WTC11 (cell line): ENCODE results near the gene ANKRD11. TPM values are rescaled to one million over a fixed set of nuclear protein-coding genes. Genes with fewer than 3 reads are reported as not detected.
"Not testable (repeated sequence)": the region's sequence is repeated elsewhere in the genome, so short reads cannot be mapped to it uniquely, and the experiment has no call there.

Experiments used
- ATAC-seq: fragments of 200-7000 bp; cut with Tn5 transposase; 2 replicates; pipeline ENCODE4 v1.10.0; 2021; ENCODE audit warnings: mild to moderate bottlenecking, moderate library complexity
- CTCF ChIA-PET: fragments of 300-600 bp; sonication (Branson Sonifier 250); formaldehyde crosslinking; loops from one replicate; lab custom pipeline; 2021; ENCODE audit warnings: antibody characterized with exemption; lab: Charles Lee
- POLR2A ChIA-PET: fragments of 350-600 bp; sonication (Branson Sonifier 250); formaldehyde crosslinking; loops from one replicate; lab custom pipeline; 2021; ENCODE audit warnings: antibody characterized with exemption; lab: Charles Lee
- DNase-seq: peaks from one replicate; pipeline ENCODE4 v3.0.0; 2021; ENCODE audit warnings: low spot score
- H3K27ac Mint-ChIP-seq: 2 replicates; pipeline ENCODE4 v1.8.0; 2021; ENCODE audit warnings: mixed read lengths
- H3K27me3 Mint-ChIP-seq: 2 replicates; pipeline ENCODE4 v1.8.0; 2021; ENCODE audit warnings: low read depth, mild to moderate bottlenecking, moderate library complexity, mixed read lengths
- H3K36me3 Mint-ChIP-seq: 2 replicates; pipeline ENCODE4 v1.8.0; 2021; ENCODE audit warnings: mixed read lengths
- H3K4me1 Mint-ChIP-seq: 2 replicates; pipeline ENCODE4 v1.8.0; 2022; ENCODE audit warnings: mixed read lengths
- H3K4me3 Mint-ChIP-seq: 2 replicates; pipeline ENCODE4 v1.8.0; 2021; ENCODE audit warnings: mild to moderate bottlenecking, moderate library complexity, mixed read lengths
- H3K9me3 Mint-ChIP-seq: 2 replicates; pipeline ENCODE4 v1.8.0; 2021; ENCODE audit warnings: mixed read lengths
- ELF4 ChIP-seq: sonication (generic); formaldehyde crosslinking; IDR thresholded peaks from 2 replicates; pipeline ENCODE4 v1.8.1; 2022; ENCODE audit warnings: low read depth, mild to moderate bottlenecking, moderate library complexity, missing genetic modification reagents
- EMX1 ChIP-seq: fragments of 250-450 bp; sonication (Bioruptor Pico); IDR thresholded peaks from 2 replicates; pipeline ENCODE4 v1.8.0; 2021; ENCODE audit warnings: mild to moderate bottlenecking
- JAZF1 ChIP-seq: fragments of 250-450 bp; sonication (Bioruptor Pico); IDR thresholded peaks from 2 replicates; pipeline ENCODE4 v1.9.0; 2021; ENCODE audit warnings: moderate library complexity, mild to moderate bottlenecking, inconsistent platforms
- NFE2L1 ChIP-seq: sonication (generic); formaldehyde crosslinking; IDR thresholded peaks from 2 replicates; pipeline ENCODE4 v1.8.1; 2023; ENCODE audit warnings: missing genetic modification reagents
- RELA ChIP-seq: sonication (generic); formaldehyde crosslinking; IDR thresholded peaks from 2 replicates; pipeline ENCODE4 v1.8.1; 2022; ENCODE audit warnings: missing genetic modification reagents, mild to moderate bottlenecking, borderline replicate concordance
- SMAD3 ChIP-seq: sonication (generic); formaldehyde crosslinking; IDR thresholded peaks from 2 replicates; pipeline ENCODE4 v1.8.0; 2022; ENCODE audit warnings: missing genetic modification reagents, mild to moderate bottlenecking, borderline replicate concordance
- SOX15 ChIP-seq: fragments of 250-450 bp; sonication (Bioruptor Pico); IDR thresholded peaks from 2 replicates; pipeline ENCODE4 v1.9.0; 2021; ENCODE audit warnings: mild to moderate bottlenecking
- ZNF121 ChIP-seq: sonication (generic); formaldehyde crosslinking; IDR thresholded peaks from 2 replicates; pipeline ENCODE4 v1.8.0; 2023; ENCODE audit warnings: missing genetic modification reagents
- ZNF263 ChIP-seq: sonication (generic); formaldehyde crosslinking; IDR thresholded peaks from 2 replicates; pipeline ENCODE4 v1.8.1; 2022; ENCODE audit warnings: low read depth, mild to moderate bottlenecking, moderate library complexity, missing genetic modification reagents
- ZNF416 ChIP-seq: fragments of 250-450 bp; sonication (Bioruptor Pico); IDR thresholded peaks from 2 replicates; pipeline ENCODE4 v1.9.0; 2021; ENCODE audit warnings: mild to moderate bottlenecking, inconsistent platforms
- total RNA-seq: library from RNA; stranded (reverse); gene quantifications from 3 replicates; pipeline ENCODE4 v1.2.3, GENCODE V29; 2021
- TF ChIP-seq, protein P1 (sequence below): sonication (generic); formaldehyde crosslinking; conservative IDR thresholded peaks from 2 replicates; pipeline ENCODE4 v1.8.1; 2022; ENCODE audit warnings: mild to moderate bottlenecking, missing genetic modification reagents
- TF ChIP-seq, protein P2 (sequence below): fragments of 250-450 bp; sonication (Bioruptor Pico); IDR thresholded peaks from 2 replicates; pipeline ENCODE4 v1.9.0; 2021; ENCODE audit warnings: mild to moderate bottlenecking, borderline replicate concordance
- TF ChIP-seq, protein P3 (sequence below): sonication (generic); formaldehyde crosslinking; IDR thresholded peaks from 2 replicates; pipeline ENCODE4 v1.8.0; 2022; ENCODE audit warnings: missing genetic modification reagents
- TF ChIP-seq, protein P4 (sequence below): fragments of 250-450 bp; sonication (Bioruptor Pico); IDR thresholded peaks from 2 replicates; pipeline ENCODE4 v1.9.0; 2021; ENCODE audit warnings: mild to moderate bottlenecking

ANKRD11 gene
- total RNA-seq, 1 experiment from 2014 or later = 184 TPM

DNA sequence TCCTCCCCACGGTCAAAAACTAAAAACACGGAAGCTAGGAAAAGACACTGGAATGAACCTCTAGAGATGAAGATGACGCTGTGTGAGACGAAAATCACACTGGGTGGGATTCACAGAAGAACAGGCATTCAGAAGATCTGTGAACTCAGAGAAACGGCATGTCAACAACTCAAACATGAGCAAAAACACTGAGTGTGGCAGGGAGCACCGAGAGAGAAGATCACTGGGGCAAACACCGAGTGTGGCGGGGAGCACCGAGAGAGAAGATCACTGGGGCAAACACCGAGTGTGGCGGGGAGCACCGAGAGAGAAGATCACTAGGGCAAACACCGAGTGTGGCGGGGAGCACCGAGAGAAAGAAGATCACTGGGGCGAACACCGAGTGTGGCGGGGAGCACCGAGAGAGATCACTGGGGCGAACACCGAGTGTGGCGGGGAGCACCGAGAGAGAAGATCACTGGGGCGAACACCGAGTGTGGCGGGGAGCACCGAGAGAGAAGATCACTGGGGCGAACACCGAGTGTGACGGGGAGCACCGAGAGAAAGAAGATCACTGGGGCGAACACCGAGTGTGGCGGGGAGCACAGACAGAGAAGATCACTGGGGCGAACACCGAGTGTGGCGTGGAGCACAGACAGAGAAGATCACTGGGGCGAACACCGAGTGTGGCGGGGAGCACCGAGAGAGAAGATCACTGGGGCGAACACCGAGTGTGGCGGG, 100.7 kb downstream of the ANKRD11 start:
- CTCF ChIA-PET, H3K4me3 Mint-ChIP-seq, ATAC-seq, H3K9me3 Mint-ChIP-seq, POLR2A ChIA-PET, DNase-seq, H3K27me3 Mint-ChIP-seq, H3K36me3 Mint-ChIP-seq: not testable (repeated sequence)
- peak overlapping the region; percentile 98 for H3K27ac Mint-ChIP-seq
- peak; percentile 66; the same call in 1 of the 2 replicates for TF ChIP-seq ZNF263 (CRISPR knock-in tag)
- peaks cover 71% of the 10 kb centered on the region for H3K4me1 Mint-ChIP-seq

DNA sequence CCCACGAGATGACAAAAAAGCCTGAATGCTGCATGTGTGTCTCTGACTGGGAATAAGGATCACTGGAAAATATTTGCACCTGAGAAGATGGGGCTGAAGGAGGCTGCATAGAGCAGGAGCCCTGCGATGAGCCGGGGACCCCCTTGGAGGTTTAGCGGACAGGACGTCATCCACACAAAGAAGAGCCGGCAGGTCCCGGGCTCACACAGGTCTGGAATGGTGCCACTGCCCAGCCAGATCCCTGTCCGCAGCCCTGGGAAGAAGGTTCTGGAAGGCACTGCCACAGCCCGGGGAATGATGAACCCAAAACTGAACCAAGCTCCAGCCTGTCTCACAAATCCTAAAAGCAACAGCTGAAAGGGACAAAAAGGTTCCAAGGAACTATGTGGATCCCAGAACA, 101.8 kb downstream of the ANKRD11 start:
- H3K9me3 Mint-ChIP-seq = no peaks in the 10 kb centered on the region
- DNase-seq (no peak), ATAC-seq (no peak)
- peaks cover 70% of the 10 kb centered on the region for H3K4me1 Mint-ChIP-seq
- no peaks in the 10 kb centered on the region for H3K27me3 Mint-ChIP-seq
- ChIA-PET CTCF (no interaction called here), POLR2A (no interaction called here)
- peak overlapping the region; percentile 78 for H3K27ac Mint-ChIP-seq
- H3K36me3 Mint-ChIP-seq = peaks cover 2% of the 10 kb centered on the region; the same call in 1 of the 2 replicates
- TF ChIP-seq, protein P1, sequence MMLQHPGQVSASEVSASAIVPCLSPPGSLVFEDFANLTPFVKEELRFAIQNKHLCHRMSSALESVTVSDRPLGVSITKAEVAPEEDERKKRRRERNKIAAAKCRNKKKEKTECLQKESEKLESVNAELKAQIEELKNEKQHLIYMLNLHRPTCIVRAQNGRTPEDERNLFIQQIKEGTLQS = no peak
- TF ChIP-seq ZNF121 (CRISPR knock-in tag) (no peak), SOX15 (no peak), ZNF416 (CRISPR knock-in tag) (no peak), JAZF1 (no peak), NFE2L1 (CRISPR knock-in tag) (no peak), ZNF263 (CRISPR knock-in tag) (no peak), SMAD3 (CRISPR knock-in tag) (no peak)
- TF ChIP-seq, protein P2, sequence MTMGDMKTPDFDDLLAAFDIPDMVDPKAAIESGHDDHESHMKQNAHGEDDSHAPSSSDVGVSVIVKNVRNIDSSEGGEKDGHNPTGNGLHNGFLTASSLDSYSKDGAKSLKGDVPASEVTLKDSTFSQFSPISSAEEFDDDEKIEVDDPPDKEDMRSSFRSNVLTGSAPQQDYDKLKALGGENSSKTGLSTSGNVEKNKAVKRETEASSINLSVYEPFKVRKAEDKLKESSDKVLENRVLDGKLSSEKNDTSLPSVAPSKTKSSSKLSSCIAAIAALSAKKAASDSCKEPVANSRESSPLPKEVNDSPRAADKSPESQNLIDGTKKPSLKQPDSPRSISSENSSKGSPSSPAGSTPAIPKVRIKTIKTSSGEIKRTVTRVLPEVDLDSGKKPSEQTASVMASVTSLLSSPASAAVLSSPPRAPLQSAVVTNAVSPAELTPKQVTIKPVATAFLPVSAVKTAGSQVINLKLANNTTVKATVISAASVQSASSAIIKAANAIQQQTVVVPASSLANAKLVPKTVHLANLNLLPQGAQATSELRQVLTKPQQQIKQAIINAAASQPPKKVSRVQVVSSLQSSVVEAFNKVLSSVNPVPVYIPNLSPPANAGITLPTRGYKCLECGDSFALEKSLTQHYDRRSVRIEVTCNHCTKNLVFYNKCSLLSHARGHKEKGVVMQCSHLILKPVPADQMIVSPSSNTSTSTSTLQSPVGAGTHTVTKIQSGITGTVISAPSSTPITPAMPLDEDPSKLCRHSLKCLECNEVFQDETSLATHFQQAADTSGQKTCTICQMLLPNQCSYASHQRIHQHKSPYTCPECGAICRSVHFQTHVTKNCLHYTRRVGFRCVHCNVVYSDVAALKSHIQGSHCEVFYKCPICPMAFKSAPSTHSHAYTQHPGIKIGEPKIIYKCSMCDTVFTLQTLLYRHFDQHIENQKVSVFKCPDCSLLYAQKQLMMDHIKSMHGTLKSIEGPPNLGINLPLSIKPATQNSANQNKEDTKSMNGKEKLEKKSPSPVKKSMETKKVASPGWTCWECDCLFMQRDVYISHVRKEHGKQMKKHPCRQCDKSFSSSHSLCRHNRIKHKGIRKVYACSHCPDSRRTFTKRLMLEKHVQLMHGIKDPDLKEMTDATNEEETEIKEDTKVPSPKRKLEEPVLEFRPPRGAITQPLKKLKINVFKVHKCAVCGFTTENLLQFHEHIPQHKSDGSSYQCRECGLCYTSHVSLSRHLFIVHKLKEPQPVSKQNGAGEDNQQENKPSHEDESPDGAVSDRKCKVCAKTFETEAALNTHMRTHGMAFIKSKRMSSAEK (CRISPR knock-in tag) = no peak
- TF ChIP-seq, protein P3, sequence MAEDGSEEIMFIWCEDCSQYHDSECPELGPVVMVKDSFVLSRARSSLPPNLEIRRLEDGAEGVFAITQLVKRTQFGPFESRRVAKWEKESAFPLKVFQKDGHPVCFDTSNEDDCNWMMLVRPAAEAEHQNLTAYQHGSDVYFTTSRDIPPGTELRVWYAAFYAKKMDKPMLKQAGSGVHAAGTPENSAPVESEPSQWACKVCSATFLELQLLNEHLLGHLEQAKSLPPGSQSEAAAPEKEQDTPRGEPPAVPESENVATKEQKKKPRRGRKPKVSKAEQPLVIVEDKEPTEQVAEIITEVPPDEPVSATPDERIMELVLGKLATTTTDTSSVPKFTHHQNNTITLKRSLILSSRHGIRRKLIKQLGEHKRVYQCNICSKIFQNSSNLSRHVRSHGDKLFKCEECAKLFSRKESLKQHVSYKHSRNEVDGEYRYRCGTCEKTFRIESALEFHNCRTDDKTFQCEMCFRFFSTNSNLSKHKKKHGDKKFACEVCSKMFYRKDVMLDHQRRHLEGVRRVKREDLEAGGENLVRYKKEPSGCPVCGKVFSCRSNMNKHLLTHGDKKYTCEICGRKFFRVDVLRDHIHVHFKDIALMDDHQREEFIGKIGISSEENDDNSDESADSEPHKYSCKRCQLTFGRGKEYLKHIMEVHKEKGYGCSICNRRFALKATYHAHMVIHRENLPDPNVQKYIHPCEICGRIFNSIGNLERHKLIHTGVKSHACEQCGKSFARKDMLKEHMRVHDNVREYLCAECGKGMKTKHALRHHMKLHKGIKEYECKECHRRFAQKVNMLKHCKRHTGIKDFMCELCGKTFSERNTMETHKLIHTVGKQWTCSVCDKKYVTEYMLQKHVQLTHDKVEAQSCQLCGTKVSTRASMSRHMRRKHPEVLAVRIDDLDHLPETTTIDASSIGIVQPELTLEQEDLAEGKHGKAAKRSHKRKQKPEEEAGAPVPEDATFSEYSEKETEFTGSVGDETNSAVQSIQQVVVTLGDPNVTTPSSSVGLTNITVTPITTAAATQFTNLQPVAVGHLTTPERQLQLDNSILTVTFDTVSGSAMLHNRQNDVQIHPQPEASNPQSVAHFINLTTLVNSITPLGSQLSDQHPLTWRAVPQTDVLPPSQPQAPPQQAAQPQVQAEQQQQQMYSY (CRISPR knock-in tag) = no peak
- no peak overlapping the region for H3K4me3 Mint-ChIP-seq

DNA sequence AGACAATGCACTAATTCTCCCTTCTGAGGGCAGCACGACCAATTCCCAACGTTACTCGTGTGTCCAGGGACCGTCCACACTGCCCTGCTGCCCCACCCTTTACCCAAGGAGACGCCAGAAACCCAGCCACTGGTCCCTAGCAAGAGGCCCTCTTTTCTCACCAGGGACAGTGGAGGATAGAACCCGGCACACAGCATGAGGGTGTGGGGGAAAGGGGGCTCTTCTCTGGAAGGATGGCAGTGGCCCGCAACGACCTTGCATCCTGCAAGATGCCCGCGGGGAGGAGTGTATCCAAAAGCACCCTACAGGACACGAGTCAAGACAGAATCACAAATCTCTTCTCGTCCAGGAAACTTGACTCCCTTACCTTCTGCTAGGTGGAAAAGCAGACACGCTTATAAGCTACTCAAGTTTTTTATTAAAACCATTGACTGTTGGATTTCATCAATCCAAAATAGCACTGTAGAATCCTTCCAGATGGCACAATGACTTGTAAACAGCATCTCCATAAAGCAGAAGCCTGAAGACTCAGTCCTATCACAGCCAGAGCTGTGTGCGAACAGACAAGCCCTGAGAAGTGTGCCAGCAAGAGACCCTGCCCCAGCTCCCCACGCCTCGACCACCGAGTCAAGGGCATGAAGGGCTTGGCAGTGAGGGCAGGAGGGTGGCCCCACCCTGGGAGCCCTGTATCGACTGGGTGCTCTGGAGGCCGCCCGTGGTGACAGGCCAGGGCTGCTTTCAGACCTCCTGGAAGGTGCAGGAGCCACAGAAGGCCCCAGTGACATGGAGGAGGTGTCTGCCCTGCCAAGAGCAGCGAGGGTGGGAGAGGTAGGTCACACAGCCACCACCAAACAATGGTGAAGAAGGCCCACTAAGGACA, 103.8 kb downstream of the ANKRD11 start:
- Mint-ChIP-seq H3K4me3 (no peak overlapping the region), H3K4me1 (peaks cover 68% of the 10 kb centered on the region), H3K27ac (peak overlapping the region; percentile 91), H3K36me3 (peaks cover 2% of the 10 kb centered on the region; the same call in 1 of the 2 replicates), H3K27me3 (no peaks in the 10 kb centered on the region), H3K9me3 (no peaks in the 10 kb centered on the region)
- no peak for ATAC-seq
- ChIA-PET CTCF (interaction anchor here (1.3 kb wide), 1 partner anchor 78 kb away, joined by 3 read pairs; no protein-coding TSS in a partner anchor), POLR2A (no interaction called here)
- no peak for DNase-seq
- no peak for TF ChIP-seq ELF4 (CRISPR knock-in tag)
- TF ChIP-seq EMX1 (CRISPR knock-in tag) = no peak
- TF ChIP-seq, protein P4, sequence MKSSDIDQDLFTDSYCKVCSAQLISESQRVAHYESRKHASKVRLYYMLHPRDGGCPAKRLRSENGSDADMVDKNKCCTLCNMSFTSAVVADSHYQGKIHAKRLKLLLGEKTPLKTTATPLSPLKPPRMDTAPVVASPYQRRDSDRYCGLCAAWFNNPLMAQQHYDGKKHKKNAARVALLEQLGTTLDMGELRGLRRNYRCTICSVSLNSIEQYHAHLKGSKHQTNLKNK (CRISPR knock-in tag) = no peak
- TF ChIP-seq RELA = no peak
- TF ChIP-seq, all 79 proteins: peak for 0
